Trophoblast cell (in vitro differentiated cells and primary cell): ENCODE data around the gene OPCML.

ENCODE experiments used
- DNase-seq, 2 donors: peaks; one replicate each; pipeline ENCODE4 v3.0.0-alpha.2; 2016
- H2AFZ ChIP-seq: 2 replicates; pipeline ENCODE4 v1.6.1; 2013; ENCODE audit warnings: low read length, moderate library complexity, mild to moderate bottlenecking; ENCODE audit not compliant: insufficient read depth, poor library complexity
- H2AK5ac ChIP-seq: 2 replicates; pipeline ENCODE4 v1.6.1; 2013; ENCODE audit warnings: mild to moderate bottlenecking, low read length
- H2BK120ac ChIP-seq: 2 replicates; pipeline ENCODE4 v1.6.1; 2013; ENCODE audit warnings: low read length, mild to moderate bottlenecking, moderate library complexity; ENCODE audit not compliant: insufficient read depth, poor library complexity
- H2BK12ac ChIP-seq: 2 replicates; pipeline ENCODE4 v1.6.1; 2013; ENCODE audit warnings: mild to moderate bottlenecking, low read length, moderate library complexity
- H2BK5ac ChIP-seq: 2 replicates; pipeline ENCODE4 v1.6.1; 2013; ENCODE audit warnings: low read length, low read depth, moderate library complexity, mild to moderate bottlenecking; ENCODE audit not compliant: poor library complexity
- H3K14ac ChIP-seq: 2 replicates; pipeline ENCODE4 v1.6.1; 2013; ENCODE audit warnings: mild to moderate bottlenecking, low read length
- H3K18ac ChIP-seq: 2 replicates; pipeline ENCODE4 v1.6.1; 2013; ENCODE audit warnings: mild to moderate bottlenecking, low read length
- H3K23ac ChIP-seq: 2 replicates; pipeline ENCODE4 v1.6.1; 2013; ENCODE audit warnings: low read length
- H3K27ac ChIP-seq: 2 replicates; pipeline ENCODE4 v1.5.1; 2013; ENCODE audit warnings: low read depth, mild to moderate bottlenecking, inconsistent platforms, low read length, moderate library complexity
- H3K27me3 ChIP-seq: 2 replicates; pipeline ENCODE4 v1.6.1; 2013; ENCODE audit warnings: inconsistent platforms, mild to moderate bottlenecking, low read length, moderate library complexity; ENCODE audit not compliant: insufficient read depth
- H3K36me3 ChIP-seq, 2 experiments: 1 replicate in 1 of 2; 2 replicates in 1 of 2; pipeline ENCODE4 v1.6.1; 2013; ENCODE audit warnings: low read length in 2 of 2, mild to moderate bottlenecking in 2 of 2, moderate library complexity in 1 of 2; ENCODE audit not compliant: insufficient read depth in 2 of 2, control insufficient read depth in 1 of 2
- H3K4ac ChIP-seq: 2 replicates; pipeline ENCODE4 v1.6.1; 2013; ENCODE audit warnings: low read depth, mild to moderate bottlenecking, low read length, moderate library complexity
- H3K4me1 ChIP-seq, 2 experiments: 1 replicate in 1 of 2; 2 replicates in 1 of 2; pipeline ENCODE4 v1.6.1; 2013; ENCODE audit warnings: low read length in 2 of 2, mild to moderate bottlenecking in 2 of 2, moderate library complexity in 1 of 2; ENCODE audit not compliant: insufficient read depth in 2 of 2, control insufficient read depth in 1 of 2
- H3K4me2 ChIP-seq: 2 replicates; pipeline ENCODE4 v1.6.1; 2013; ENCODE audit warnings: inconsistent platforms, mild to moderate bottlenecking, low read length, moderate library complexity
- H3K4me3 ChIP-seq: 2 replicates; pipeline ENCODE4 v1.5.1; 2013; ENCODE audit warnings: mild to moderate bottlenecking, low read depth, low read length, inconsistent platforms
- H3K79me1 ChIP-seq: one replicate; pipeline ENCODE4 v1.6.1; 2013; ENCODE audit warnings: low read length
- H3K79me2 ChIP-seq: 2 replicates; pipeline ENCODE4 v1.6.1; 2013; ENCODE audit warnings: low read length, mild to moderate bottlenecking; ENCODE audit not compliant: control insufficient read depth, insufficient read depth, poor library complexity
- H3K9ac ChIP-seq: 2 replicates; pipeline ENCODE4 v1.6.1; 2013; ENCODE audit warnings: mild to moderate bottlenecking, low read length
- H3K9me3 ChIP-seq: 2 replicates; pipeline ENCODE4 v1.6.1; 2013; ENCODE audit warnings: low read depth, mild to moderate bottlenecking, control low read depth, inconsistent platforms, low read length; ENCODE audit not compliant: insufficient read depth
- H4K12ac ChIP-seq: 2 replicates; pipeline ENCODE4 v1.6.1; 2013; ENCODE audit warnings: low read depth, mild to moderate bottlenecking, low read length, moderate library complexity
- H4K8ac ChIP-seq: 2 replicates; pipeline ENCODE4 v1.6.1; 2013; ENCODE audit warnings: low read depth, mild to moderate bottlenecking, low read length, moderate library complexity
- H4K91ac ChIP-seq: one replicate; pipeline ENCODE4 v1.6.1; 2013; ENCODE audit warnings: low read depth, mild to moderate bottlenecking, low read length, moderate library complexity
- WGBS: extraction: QIAGEN DNeasy Blood & Tissue Kit; methylation state at CpG from one replicate; pipeline ENCODE4 v1.1.7; 2013; ENCODE audit warnings: missing lambda C conversion rate; ENCODE audit not compliant: insufficient read length, insufficient coverage; ENCODE audit errors: extremely low coverage; 5-methylcytosine and 5-hydroxymethylcytosine counted together

Gene OPCML

GRCh38 chr11:132959693-132960092 lies 572.6 kb downstream of the OPCML start:
- no peak overlapping the region for H4K8ac ChIP-seq
- no peak overlapping the region for H3K4me2 ChIP-seq
- H3K4me3 ChIP-seq: no peak overlapping the region
- H2AFZ ChIP-seq: no peak overlapping the region
- H3K4me1 ChIP-seq: no peaks in the 10 kb centered on the region
- H4K91ac ChIP-seq: no peak overlapping the region
- H3K4ac ChIP-seq: no peak overlapping the region
- no peak for DNase-seq
- no peaks in the 10 kb centered on the region for H3K79me1 ChIP-seq
- H3K27ac ChIP-seq: no peak overlapping the region
- no peak overlapping the region for H2BK120ac ChIP-seq
- no peaks in the 10 kb centered on the region for H3K27me3 ChIP-seq
- no peak overlapping the region for H3K9ac ChIP-seq
- H2BK5ac ChIP-seq: no peak overlapping the region
- no peak overlapping the region for H4K12ac ChIP-seq
- no peaks in the 10 kb centered on the region for H3K36me3 ChIP-seq
- H3K18ac ChIP-seq: no peak overlapping the region
- no peak overlapping the region for H3K14ac ChIP-seq
- no peak overlapping the region for H2BK12ac ChIP-seq
- H2AK5ac ChIP-seq: no peak overlapping the region
- no peaks in the 10 kb centered on the region for H3K9me3 ChIP-seq
- H3K23ac ChIP-seq: no peak overlapping the region
- H3K79me2 ChIP-seq: no peaks in the 10 kb centered on the region
- no CpG with 5 or more reads among the region's 3 CpGs for WGBS

GRCh38 chr11:132957881-132958280 lies 574.4 kb downstream of the OPCML start:
- no peaks in the 10 kb centered on the region for H3K27me3 ChIP-seq
- H3K79me1 ChIP-seq: no peaks in the 10 kb centered on the region
- no peaks in the 10 kb centered on the region for H3K79me2 ChIP-seq
- H3K9ac ChIP-seq: no peak overlapping the region
- DNase-seq: no peak
- no peak overlapping the region for H2AK5ac ChIP-seq
- H2BK12ac ChIP-seq: no peak overlapping the region
- H3K18ac ChIP-seq: no peak overlapping the region
- WGBS: no CpG with 5 or more reads among the region's 2 CpGs
- no peak overlapping the region for H2BK5ac ChIP-seq
- H3K9me3 ChIP-seq: no peaks in the 10 kb centered on the region
- no peak overlapping the region for H3K4me3 ChIP-seq
- no peak overlapping the region for H3K4ac ChIP-seq
- no peak overlapping the region for H3K27ac ChIP-seq
- no peak overlapping the region for H4K8ac ChIP-seq
- H4K12ac ChIP-seq: no peak overlapping the region
- no peak overlapping the region for H2AFZ ChIP-seq
- no peaks in the 10 kb centered on the region for H3K4me1 ChIP-seq
- no peaks in the 10 kb centered on the region for H3K36me3 ChIP-seq
- no peak overlapping the region for H3K4me2 ChIP-seq
- no peak overlapping the region for H3K14ac ChIP-seq
- no peak overlapping the region for H2BK120ac ChIP-seq
- no peak overlapping the region for H4K91ac ChIP-seq
- no peak overlapping the region for H3K23ac ChIP-seq

GRCh38 chr11:132948252-132948651 lies 584.0 kb downstream of the OPCML start:
- Histone ChIP-seq H3K79me2 (no peaks in the 10 kb centered on the region), H3K4ac (no peak overlapping the region), H4K12ac (no peak overlapping the region), H3K27ac (no peak overlapping the region), H3K23ac (no peak overlapping the region), H3K18ac (no peak overlapping the region), H3K4me3 (no peak overlapping the region), H3K4me1 (peaks cover 2 to 3% of the 10 kb centered on the region in 2 experiments), H4K8ac (no peak overlapping the region), H2BK5ac (no peak overlapping the region), H3K9ac (no peak overlapping the region), H3K14ac (no peak overlapping the region), H2BK12ac (no peak overlapping the region), H2AFZ (no peak overlapping the region), H3K79me1 (no peaks in the 10 kb centered on the region), H3K4me2 (no peak overlapping the region), H2BK120ac (no peak overlapping the region), H3K27me3 (peaks cover 14% of the 10 kb centered on the region), H3K36me3 (no peaks in the 10 kb centered on the region), H4K91ac (no peak overlapping the region), H3K9me3 (peaks cover 3% of the 10 kb centered on the region), H2AK5ac (no peak overlapping the region)
- no peak for DNase-seq
- no CpG with 5 or more reads among the region's 1 CpG for WGBS

- no peak overlapping the region for H3K27ac ChIP-seq
- H3K4ac ChIP-seq: no peak overlapping the region
- no peak overlapping the region for H4K8ac ChIP-seq
- no CpG with 5 or more reads among the region's 9 CpGs for WGBS
- H3K27me3 ChIP-seq: peaks cover 29% of the 10 kb centered on the region
- no peak overlapping the region for H4K91ac ChIP-seq
- no peaks in the 10 kb centered on the region for H3K79me2 ChIP-seq
- H2AFZ ChIP-seq: no peak overlapping the region
- H3K14ac ChIP-seq: no peak overlapping the region
- H3K9ac ChIP-seq: no peak overlapping the region
- no peak overlapping the region for H2AK5ac ChIP-seq
- H2BK5ac ChIP-seq: no peak overlapping the region
- peaks cover 3% of the 10 kb centered on the region for H3K9me3 ChIP-seq
- H4K12ac ChIP-seq: no peak overlapping the region
- no peak overlapping the region for H2BK120ac ChIP-seq
- H3K4me1 ChIP-seq: peaks cover 2 to 3% of the 10 kb centered on the region in 2 experiments
- H2BK12ac ChIP-seq: no peak overlapping the region
- no peak overlapping the region for H3K18ac ChIP-seq
- no peaks in the 10 kb centered on the region for H3K36me3 ChIP-seq
- H3K4me3 ChIP-seq: no peak overlapping the region
- H3K23ac ChIP-seq: no peak overlapping the region
- H3K79me1 ChIP-seq: no peaks in the 10 kb centered on the region
- peak overlapping the region; percentile 39 for H3K4me2 ChIP-seq
- no peak for DNase-seq
These were observed 587.7 kb downstream of the OPCML start for GRCh38 chr11:132944569-132944944.
